Measurements from ENCODE around the gene FRMD1.

- no peak for TF ChIP-seq CREM (CRISPR knock-in tag; IDR thresholded peaks at IDR 0.05)
- TF ChIP-seq CTCF (IDR thresholded peaks at IDR 0.05) = no peak
- no peak for TF ChIP-seq USF1 (CRISPR knock-in tag; IDR thresholded peaks at IDR 0.05)
- no peak for TF ChIP-seq CBFB (CRISPR knock-in tag; IDR thresholded peaks at IDR 0.05; ENCODE audit: low read depth)
- TF ChIP-seq E2F4 (CRISPR knock-in tag; IDR thresholded peaks at IDR 0.05; ENCODE audit: borderline replicate concordance, low read depth) = no peak
- TF ChIP-seq PREB (CRISPR knock-in tag; IDR thresholded peaks at IDR 0.05; ENCODE audit: borderline replicate concordance) = no peak
- no peak for TF ChIP-seq NR2C2 (CRISPR knock-in tag; IDR thresholded peaks at IDR 0.05)
- TF ChIP-seq ATF3 (CRISPR knock-in tag; conservative IDR thresholded peaks at IDR 0.05) = no peak
Measured at GRCh38 chr6:168113226-168113625, 34.2 kb upstream of the FRMD1 start.
